Activated T-helper 9 cell treated with anti-CD3 and anti-CD28 coated beads, Interleukin-2, amount 50 U/mL, for 16 hours (primary cell): ENCODE results near the gene MAPKAPK2.

Experiments
- DNase-seq: peaks from one replicate; pipeline ENCODE4 v3.0.0-alpha.2; 2020; ENCODE audit warnings: low read depth

Gene MAPKAPK2

DNA sequence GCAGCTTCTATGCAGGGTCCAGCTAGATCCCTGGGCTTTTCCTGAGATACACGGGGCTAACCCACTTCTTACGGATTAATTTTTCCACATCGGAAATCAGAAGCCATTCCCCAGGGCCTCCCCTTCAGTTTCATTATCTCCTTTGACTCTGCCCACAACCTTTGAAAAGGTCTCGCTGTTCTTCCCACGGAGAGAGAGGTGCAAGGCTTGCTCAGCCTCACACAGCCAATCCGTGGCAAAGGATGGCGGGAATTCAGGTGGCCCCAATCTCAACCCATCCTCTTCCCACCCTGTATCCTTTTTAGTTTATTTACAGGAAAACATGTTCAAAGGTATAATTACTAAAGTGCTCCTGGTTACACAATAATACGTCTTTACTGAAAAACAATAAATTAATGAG lies 702 bp upstream of the MAPKAPK2 start:
- no peak for DNase-seq

DNA sequence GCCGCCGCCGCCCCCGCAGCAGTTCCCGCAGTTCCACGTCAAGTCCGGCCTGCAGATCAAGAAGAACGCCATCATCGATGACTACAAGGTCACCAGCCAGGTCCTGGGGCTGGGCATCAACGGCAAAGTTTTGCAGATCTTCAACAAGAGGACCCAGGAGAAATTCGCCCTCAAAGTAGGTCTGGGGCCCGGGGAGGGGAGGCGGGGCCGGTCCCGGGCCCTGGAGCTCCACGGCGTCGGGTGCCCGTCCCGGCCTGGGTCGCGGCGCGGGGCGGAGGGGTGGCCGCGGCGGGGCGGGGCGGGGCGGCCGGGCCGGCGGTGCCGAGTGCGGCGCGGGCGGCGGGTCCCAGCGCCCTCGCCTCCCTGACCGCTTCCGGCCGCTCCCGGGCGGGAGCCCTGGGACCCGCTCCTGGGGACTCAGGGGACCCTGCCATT lies 646 bp downstream of the MAPKAPK2 start:
- DNase-seq: peak; percentile 30

- no peak for DNase-seq
Observed at GRCh38 chr1:206685769-206686477, 1.2 kb downstream of the MAPKAPK2 start.

- DNase-seq: no peak
Observed at GRCh38 chr1:206686478-206687249, 2.0 kb downstream of the MAPKAPK2 start.

DNA sequence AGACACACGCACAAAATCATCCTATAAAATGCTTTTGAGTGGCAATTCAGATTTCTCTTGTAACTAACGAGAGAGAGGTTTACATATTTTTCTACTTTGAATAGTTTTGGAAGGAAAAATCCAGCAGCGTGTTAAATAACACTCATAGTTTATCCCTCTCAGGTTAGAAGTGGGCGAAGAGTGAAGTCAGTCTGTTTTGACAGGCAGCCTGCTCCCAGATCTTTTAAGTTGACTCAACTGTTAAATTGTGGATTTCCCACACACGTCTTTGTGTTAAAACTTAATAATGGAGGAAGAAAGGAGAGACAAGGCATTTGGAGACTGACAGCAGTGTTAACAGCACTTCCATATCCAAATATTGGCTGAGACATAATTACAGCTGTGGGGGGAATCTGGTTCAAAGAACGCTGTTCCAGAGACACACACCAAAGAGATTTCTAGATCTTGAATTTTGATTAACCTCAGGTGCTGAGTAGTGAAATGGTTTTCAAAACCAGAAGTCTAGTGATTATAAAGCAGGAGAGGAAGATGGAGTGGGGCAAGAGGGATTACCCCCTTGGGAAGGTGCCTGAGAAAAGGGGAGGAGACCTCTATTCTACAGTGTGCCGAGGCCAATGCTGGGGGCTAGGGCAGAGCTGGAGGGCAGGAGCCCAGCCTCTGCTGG lies 2.7 kb downstream of the MAPKAPK2 start:
- DNase-seq: no peak

GRCh38 chr1:206687915-206688442 lies 3.3 kb downstream of the MAPKAPK2 start:
- DNase-seq: no peak

GRCh38 chr1:206690516-206690915 lies 5.8 kb downstream of the MAPKAPK2 start:
- no peak for DNase-seq

DNA sequence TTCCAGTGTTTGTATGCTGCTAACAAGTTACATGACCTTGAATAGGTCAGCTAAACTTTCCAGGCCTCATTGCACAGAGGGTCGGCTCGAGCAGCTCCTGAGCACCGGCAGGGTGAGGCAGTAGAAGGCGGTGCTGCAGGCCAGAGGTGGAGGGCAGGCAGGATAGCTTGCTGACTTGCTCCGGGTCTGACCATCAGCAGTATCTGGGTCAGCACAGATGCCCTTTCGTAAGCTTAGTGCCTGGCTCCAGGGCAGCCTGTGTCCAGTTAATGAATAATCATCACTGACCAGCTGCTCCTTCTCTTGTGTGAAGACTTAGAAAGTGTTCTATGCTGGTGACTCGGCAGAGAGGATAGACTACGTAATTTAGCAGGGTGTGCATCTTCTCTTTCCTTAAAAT lies 6.9 kb downstream of the MAPKAPK2 start:
- no peak for DNase-seq

- no peak for DNase-seq
Observed at GRCh38 chr1:206693029-206693428, 8.3 kb downstream of the MAPKAPK2 start.

GRCh38 chr1:206693592-206693991 lies 8.9 kb downstream of the MAPKAPK2 start:
- DNase-seq: no peak

- no peak for DNase-seq
Observed at GRCh38 chr1:206694171-206695124, 9.7 kb downstream of the MAPKAPK2 start.

GRCh38 chr1:206695733-206696132 lies 11.0 kb downstream of the MAPKAPK2 start:
- DNase-seq: no peak

DNA sequence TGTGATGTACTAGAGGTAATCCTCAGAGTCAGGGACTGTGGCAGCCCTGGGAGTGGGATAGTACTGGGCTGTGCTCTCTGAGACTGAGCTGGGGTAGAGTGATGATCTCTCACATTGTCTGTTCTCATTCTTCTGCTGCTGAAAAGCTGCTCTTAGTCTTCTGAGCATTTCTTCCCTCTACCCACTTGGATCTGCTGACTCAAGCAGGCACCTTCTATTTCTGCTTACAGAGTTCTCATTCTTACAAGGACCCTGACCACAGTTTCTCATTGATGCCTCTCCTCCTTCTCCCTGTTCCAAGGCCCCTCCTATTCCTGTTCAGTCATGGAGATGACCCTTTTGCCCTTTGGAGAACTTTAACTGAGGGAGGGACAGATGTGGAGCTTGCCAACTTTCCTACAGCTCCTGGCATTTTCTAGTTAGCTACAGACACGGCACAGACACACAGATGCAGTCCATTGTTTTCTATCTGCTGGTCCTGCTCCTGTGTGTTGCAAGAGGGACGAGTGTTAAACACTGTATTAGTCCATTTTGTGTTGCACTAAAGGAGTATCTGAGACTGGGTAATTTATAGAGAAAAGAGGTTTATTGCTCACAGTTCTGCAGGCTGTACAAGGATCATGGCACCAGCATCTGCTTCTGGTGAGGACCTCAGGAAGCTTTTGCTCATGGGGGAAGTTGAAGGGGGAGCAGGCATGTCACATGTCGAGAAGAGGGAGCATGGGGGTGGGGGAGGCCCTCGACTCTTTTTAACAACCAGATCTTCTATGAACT lies 12.3 kb downstream of the MAPKAPK2 start:
- no peak for DNase-seq

GRCh38 chr1:206698011-206698410 lies 13.3 kb downstream of the MAPKAPK2 start:
- no peak for DNase-seq

- no peak for DNase-seq
Observed at GRCh38 chr1:206699000-206699586, 14.4 kb downstream of the MAPKAPK2 start.

GRCh38 chr1:206699626-206700025 lies 14.9 kb downstream of the MAPKAPK2 start:
- DNase-seq: no peak

- DNase-seq: no peak
Observed at GRCh38 chr1:206700445-206701036, 15.8 kb downstream of the MAPKAPK2 start.

- DNase-seq: no peak
Observed at GRCh38 chr1:206702260-206702659, 17.6 kb downstream of the MAPKAPK2 start.

DNA sequence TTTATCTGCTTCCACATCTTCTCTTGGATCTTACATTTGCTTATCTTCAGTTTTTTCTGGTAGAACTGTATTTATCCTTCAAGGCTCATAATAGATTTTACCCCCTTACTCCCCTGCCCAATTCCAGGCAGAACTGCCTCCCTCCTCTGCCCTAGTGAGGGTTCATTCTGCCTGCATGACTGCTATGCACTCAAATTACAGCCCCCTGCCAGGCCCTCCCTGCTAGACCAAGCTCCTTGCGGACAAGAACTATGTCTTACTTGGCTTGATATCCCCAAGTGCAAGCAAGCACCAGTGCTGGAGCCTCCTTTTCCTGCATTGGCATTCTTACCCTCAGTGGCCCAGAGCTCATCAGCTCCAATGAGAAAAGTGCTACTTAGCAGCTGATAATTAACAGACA lies 18.1 kb downstream of the MAPKAPK2 start:
- DNase-seq: no peak

DNA sequence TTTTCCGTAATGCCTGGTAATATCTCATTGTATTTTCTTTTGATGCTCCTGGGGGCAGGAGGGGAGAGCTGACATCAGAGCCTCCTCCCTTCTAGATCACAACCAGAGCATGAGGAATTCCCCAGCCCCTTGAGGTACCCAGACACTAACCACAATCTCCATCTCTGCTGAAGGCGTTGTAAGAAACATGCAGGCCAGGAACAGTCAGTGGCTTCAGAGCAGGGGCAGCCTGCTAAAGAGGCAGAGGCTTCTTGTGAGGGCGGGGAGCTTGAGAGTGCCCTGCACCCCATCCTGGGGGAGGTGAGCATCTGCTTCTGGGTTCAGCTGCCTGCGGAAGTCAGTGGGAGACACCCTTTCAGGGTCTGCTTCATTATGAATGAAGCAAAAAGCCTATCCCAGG lies 19.0 kb downstream of the MAPKAPK2 start:
- DNase-seq: peak; percentile 46
